WTC11 (cell line): Measurements from ENCODE around the gene SLC9A9. TPM values are rescaled to one million over a fixed set of nuclear protein-coding genes. Genes with fewer than 3 reads are reported as not detected.

Source experiments
- ATAC-seq: fragments of 200-7000 bp; cut with Tn5 transposase; 2 replicates; pipeline ENCODE4 v1.10.0; 2021; ENCODE audit warnings: mild to moderate bottlenecking, moderate library complexity
- CTCF ChIA-PET: fragments of 300-600 bp; sonication (Branson Sonifier 250); formaldehyde crosslinking; loops from one replicate; lab custom pipeline; 2021; ENCODE audit warnings: antibody characterized with exemption; lab: Charles Lee
- POLR2A ChIA-PET: fragments of 350-600 bp; sonication (Branson Sonifier 250); formaldehyde crosslinking; loops from one replicate; lab custom pipeline; 2021; ENCODE audit warnings: antibody characterized with exemption; lab: Charles Lee
- DNase-seq: peaks from one replicate; pipeline ENCODE4 v3.0.0; 2021; ENCODE audit warnings: low spot score
- H3K27ac Mint-ChIP-seq: 2 replicates; pipeline ENCODE4 v1.8.0; 2021; ENCODE audit warnings: mixed read lengths
- H3K27me3 Mint-ChIP-seq: 2 replicates; pipeline ENCODE4 v1.8.0; 2021; ENCODE audit warnings: low read depth, mild to moderate bottlenecking, moderate library complexity, mixed read lengths
- H3K36me3 Mint-ChIP-seq: 2 replicates; pipeline ENCODE4 v1.8.0; 2021; ENCODE audit warnings: mixed read lengths
- H3K4me1 Mint-ChIP-seq: 2 replicates; pipeline ENCODE4 v1.8.0; 2022; ENCODE audit warnings: mixed read lengths
- H3K4me3 Mint-ChIP-seq: 2 replicates; pipeline ENCODE4 v1.8.0; 2021; ENCODE audit warnings: mild to moderate bottlenecking, moderate library complexity, mixed read lengths
- H3K9me3 Mint-ChIP-seq: 2 replicates; pipeline ENCODE4 v1.8.0; 2021; ENCODE audit warnings: mixed read lengths
- ERG ChIP-seq: fragments of 250-450 bp; sonication (Bioruptor Pico); IDR thresholded peaks from 2 replicates; pipeline ENCODE4 v1.8.0; 2021; ENCODE audit warnings: mild to moderate bottlenecking
- PRDM15 ChIP-seq: sonication (generic); formaldehyde crosslinking; IDR thresholded peaks from 2 replicates; pipeline ENCODE4 v1.8.0; 2022; ENCODE audit warnings: missing genetic modification reagents
- SMAD3 ChIP-seq: sonication (generic); formaldehyde crosslinking; IDR thresholded peaks from 2 replicates; pipeline ENCODE4 v1.8.0; 2022; ENCODE audit warnings: missing genetic modification reagents, mild to moderate bottlenecking, borderline replicate concordance
- SP1 ChIP-seq: sonication (generic); formaldehyde crosslinking; conservative IDR thresholded peaks from 2 replicates; pipeline ENCODE4 v1.8.1; 2022; ENCODE audit warnings: missing genetic modification reagents
- USF2 ChIP-seq: sonication (generic); formaldehyde crosslinking; IDR thresholded peaks from 2 replicates; pipeline ENCODE4 v1.8.1; 2023; ENCODE audit warnings: mild to moderate bottlenecking, missing genetic modification reagents, moderate library complexity
- ZNF121 ChIP-seq: sonication (generic); formaldehyde crosslinking; IDR thresholded peaks from 2 replicates; pipeline ENCODE4 v1.8.0; 2023; ENCODE audit warnings: missing genetic modification reagents
- ZNF138 ChIP-seq: sonication (generic); formaldehyde crosslinking; conservative IDR thresholded peaks from 2 replicates; pipeline ENCODE4 v1.8.1; 2022; ENCODE audit warnings: mild to moderate bottlenecking, moderate library complexity, missing genetic modification reagents
- ZNF219 ChIP-seq: sonication (generic); formaldehyde crosslinking; IDR thresholded peaks from 2 replicates; pipeline ENCODE4 v1.8.0; 2023; ENCODE audit warnings: missing genetic modification reagents, mild to moderate bottlenecking, borderline replicate concordance
- ZNF423 ChIP-seq: fragments of 250-450 bp; sonication (Bioruptor Pico); IDR thresholded peaks from 2 replicates; pipeline ENCODE4 v2.1.2; 2022; ENCODE audit warnings: mild to moderate bottlenecking, moderate library complexity
- total RNA-seq: library from RNA; stranded (reverse); gene quantifications from 3 replicates; pipeline ENCODE4 v1.2.3, GENCODE V29; 2021
- TF ChIP-seq, protein P1 (sequence below): sonication (generic); formaldehyde crosslinking; IDR thresholded peaks from 2 replicates; pipeline ENCODE4 v1.8.1; 2022; ENCODE audit warnings: low read depth, missing genetic modification reagents, borderline replicate concordance
- TF ChIP-seq, protein P2 (sequence below): fragments of 250-450 bp; sonication (Bioruptor Pico); IDR thresholded peaks from 2 replicates; pipeline ENCODE4 v1.9.0; 2021; ENCODE audit warnings: mild to moderate bottlenecking, borderline replicate concordance

The SLC9A9 gene
- total RNA-seq, 1 experiment from 2014 or later, result 1.2 TPM

DNA sequence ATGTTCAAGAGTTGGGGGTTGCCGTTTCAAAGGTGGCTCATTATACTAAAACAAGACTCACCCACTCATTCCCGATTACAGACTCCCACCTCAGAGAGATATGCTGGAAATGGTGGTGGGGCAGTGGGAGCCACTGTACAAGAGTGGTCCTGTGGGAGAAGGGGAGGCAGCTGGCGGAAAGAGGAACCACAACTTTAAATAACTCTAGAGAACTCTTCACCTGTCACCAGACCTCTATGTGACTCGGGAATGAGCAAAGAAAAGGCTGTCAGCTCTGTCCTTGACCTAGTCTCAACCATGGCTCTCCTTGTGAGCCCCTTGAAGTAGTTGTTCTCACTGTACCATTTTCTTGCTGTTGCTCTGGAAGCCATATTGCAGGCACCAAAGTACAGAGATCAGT lies 434.9 kb downstream of the SLC9A9 start:
- CTCF ChIA-PET, result interaction anchor here (1.3 kb wide), 1 partner anchor 231 kb away, joined by 3 read pairs; no protein-coding TSS in a partner anchor
- DNase-seq (no peak), ATAC-seq (no peak)
- peaks cover 27% of the 10 kb centered on the region for H3K4me1 Mint-ChIP-seq
- H3K27me3 Mint-ChIP-seq, result no peaks in the 10 kb centered on the region
- H3K4me3 Mint-ChIP-seq, result no peak overlapping the region
- TF ChIP-seq ERG (CRISPR knock-in tag) (no peak), ZNF423 (CRISPR knock-in tag) (no peak), ZNF219 (CRISPR knock-in tag) (no peak), ZNF138 (CRISPR knock-in tag) (no peak)
- TF ChIP-seq, protein P1, sequence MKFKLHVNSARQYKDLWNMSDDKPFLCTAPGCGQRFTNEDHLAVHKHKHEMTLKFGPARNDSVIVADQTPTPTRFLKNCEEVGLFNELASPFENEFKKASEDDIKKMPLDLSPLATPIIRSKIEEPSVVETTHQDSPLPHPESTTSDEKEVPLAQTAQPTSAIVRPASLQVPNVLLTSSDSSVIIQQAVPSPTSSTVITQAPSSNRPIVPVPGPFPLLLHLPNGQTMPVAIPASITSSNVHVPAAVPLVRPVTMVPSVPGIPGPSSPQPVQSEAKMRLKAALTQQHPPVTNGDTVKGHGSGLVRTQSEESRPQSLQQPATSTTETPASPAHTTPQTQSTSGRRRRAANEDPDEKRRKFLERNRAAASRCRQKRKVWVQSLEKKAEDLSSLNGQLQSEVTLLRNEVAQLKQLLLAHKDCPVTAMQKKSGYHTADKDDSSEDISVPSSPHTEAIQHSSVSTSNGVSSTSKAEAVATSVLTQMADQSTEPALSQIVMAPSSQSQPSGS, result no peak
- H3K9me3 Mint-ChIP-seq, result peaks cover 13% of the 10 kb centered on the region
- POLR2A ChIA-PET, result no interaction called here
- H3K27ac Mint-ChIP-seq, result no peak overlapping the region
- H3K36me3 Mint-ChIP-seq, result no peaks in the 10 kb centered on the region

DNA sequence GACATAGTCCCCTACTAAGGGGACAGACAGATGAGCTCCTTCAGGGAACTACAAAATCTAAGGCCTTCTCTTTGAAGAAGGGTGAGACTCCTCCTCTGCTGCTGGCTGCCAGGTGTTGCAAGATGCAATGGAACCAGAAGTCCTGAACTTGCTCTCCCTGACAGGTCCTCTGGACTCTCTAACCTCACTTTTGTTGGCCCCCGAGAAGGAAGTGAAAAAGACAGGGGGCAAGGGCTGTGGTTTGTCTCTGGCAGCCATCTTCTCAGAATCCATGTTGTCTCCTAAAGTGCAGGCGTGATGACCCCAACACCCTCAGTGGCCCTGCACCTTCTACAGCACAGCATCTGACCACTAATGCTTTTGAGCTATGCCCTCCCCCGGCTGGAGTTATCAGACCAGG lies 436.2 kb downstream of the SLC9A9 start:
- CTCF ChIA-PET, result interaction anchor here (1.3 kb wide), 1 partner anchor 232 kb away, joined by 3 read pairs; no protein-coding TSS in a partner anchor
- ATAC-seq (no peak), DNase-seq (no peak)
- no peaks in the 10 kb centered on the region for H3K36me3 Mint-ChIP-seq
- peaks cover 37% of the 10 kb centered on the region for H3K4me1 Mint-ChIP-seq
- no peak for TF ChIP-seq ZNF121
- TF ChIP-seq PRDM15 (CRISPR knock-in tag), result no peak
- TF ChIP-seq USF2 (CRISPR knock-in tag), result no peak
- TF ChIP-seq, protein P2, sequence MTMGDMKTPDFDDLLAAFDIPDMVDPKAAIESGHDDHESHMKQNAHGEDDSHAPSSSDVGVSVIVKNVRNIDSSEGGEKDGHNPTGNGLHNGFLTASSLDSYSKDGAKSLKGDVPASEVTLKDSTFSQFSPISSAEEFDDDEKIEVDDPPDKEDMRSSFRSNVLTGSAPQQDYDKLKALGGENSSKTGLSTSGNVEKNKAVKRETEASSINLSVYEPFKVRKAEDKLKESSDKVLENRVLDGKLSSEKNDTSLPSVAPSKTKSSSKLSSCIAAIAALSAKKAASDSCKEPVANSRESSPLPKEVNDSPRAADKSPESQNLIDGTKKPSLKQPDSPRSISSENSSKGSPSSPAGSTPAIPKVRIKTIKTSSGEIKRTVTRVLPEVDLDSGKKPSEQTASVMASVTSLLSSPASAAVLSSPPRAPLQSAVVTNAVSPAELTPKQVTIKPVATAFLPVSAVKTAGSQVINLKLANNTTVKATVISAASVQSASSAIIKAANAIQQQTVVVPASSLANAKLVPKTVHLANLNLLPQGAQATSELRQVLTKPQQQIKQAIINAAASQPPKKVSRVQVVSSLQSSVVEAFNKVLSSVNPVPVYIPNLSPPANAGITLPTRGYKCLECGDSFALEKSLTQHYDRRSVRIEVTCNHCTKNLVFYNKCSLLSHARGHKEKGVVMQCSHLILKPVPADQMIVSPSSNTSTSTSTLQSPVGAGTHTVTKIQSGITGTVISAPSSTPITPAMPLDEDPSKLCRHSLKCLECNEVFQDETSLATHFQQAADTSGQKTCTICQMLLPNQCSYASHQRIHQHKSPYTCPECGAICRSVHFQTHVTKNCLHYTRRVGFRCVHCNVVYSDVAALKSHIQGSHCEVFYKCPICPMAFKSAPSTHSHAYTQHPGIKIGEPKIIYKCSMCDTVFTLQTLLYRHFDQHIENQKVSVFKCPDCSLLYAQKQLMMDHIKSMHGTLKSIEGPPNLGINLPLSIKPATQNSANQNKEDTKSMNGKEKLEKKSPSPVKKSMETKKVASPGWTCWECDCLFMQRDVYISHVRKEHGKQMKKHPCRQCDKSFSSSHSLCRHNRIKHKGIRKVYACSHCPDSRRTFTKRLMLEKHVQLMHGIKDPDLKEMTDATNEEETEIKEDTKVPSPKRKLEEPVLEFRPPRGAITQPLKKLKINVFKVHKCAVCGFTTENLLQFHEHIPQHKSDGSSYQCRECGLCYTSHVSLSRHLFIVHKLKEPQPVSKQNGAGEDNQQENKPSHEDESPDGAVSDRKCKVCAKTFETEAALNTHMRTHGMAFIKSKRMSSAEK, result no peak
- no peak for TF ChIP-seq SP1
- TF ChIP-seq SMAD3 (CRISPR knock-in tag), result no peak
- H3K27ac Mint-ChIP-seq, result no peak overlapping the region
- H3K9me3 Mint-ChIP-seq, result peaks cover 13% of the 10 kb centered on the region
- POLR2A ChIA-PET, result no interaction called here
- no peaks in the 10 kb centered on the region for H3K27me3 Mint-ChIP-seq
- H3K4me3 Mint-ChIP-seq, result no peak overlapping the region
